Activated CD4-positive, alpha-beta T cell treated with anti-CD3 and anti-CD28 coated beads for 4 hours (primary cell): ENCODE results near the gene ZC3H12C.
"Not testable (repeated sequence)": the region's sequence is repeated elsewhere in the genome, so short reads cannot be mapped to it uniquely, and the experiment has no call there.

Experiments used
- DNase-seq, 2 donors: peaks; one replicate each; pipeline ENCODE4 v3.0.0-alpha.2; 2020

Gene ZC3H12C

DNA sequence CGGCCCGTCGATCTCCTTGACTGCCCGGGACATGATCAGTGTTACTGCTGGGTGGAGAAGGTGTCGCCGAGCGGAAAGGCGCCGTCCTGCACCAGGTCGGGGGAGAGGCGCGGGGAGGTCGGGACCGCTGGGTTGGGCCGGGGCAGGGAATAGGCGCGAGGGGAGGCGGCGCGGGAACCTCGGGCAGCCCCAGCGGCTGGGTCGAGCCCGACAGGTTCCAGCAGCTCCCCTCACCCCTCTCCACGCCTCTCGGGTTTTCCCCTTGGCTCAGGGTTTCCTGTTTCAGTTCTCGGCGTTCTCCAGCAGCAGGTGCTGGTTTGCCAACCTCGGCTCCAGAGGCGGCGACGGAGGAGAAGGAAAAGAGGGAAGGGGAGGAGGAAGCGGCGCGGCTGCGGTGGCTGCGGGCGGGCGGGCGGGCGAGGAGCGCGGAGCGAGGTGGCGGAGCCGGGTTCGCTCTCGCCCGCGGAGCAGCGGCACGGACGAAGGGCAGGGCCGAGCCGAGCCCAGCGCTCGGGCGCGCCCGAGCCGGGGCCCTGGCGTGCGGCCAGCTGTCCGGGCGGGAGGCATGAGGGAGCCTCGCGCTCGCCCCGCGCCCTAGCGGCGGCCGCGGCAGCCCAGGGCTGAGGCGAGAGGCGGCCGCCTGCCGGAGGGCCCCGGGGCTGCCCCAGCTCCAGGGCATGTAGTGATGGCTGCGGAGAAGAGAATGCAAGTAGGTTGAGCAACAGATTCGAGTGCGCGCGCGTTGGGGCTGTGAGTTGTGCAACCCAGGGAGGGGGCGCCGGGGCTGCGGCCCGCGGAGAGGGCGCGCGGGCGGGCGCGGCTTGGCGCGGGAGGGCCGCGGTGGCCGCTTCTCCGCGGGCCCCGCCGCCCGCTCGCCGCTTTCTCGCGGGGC lies at the start of gene ZC3H12C:
Gene ZC3H12C (plus strand): TSS at position 878 of the 892 bp plus-strand sequence. CDS start 20 bp downstream, outside the sequence.
- no peak for DNase-seq

DNA sequence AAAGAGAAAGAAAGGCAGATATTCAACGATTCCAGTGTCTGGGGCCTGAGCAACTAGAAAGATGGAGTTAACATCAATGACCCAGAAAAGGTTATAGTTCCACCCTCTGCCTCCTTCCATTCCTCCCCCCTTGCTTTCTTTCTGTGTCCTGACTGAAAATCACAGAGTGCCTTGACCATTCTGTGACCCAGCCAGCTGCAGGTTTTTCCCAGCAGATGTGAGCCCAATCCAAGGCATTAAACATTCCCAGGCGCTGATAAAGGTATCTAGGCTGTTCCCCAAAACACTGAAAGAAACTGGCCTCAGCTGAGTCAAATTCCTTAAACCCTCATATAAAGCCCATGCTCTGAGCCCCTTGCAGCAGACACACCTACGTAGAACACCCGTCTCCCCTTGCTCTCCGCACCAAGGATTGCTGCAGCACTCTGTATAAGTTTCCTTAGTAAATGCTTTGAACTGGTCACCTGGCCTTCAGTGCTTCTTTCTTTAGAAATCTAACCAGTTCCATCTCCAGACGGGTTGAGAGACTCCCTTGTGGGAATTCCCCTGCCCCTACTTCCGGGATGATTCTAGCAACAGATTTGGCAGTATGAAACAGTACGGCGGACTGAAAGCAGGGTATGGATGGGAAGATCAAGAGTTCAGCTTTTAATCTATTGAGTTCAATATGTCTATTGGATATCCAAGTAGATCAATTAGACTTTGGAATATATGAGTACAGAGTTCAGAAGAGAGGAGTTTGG lies 48.8 kb upstream of the ZC3H12C start:
- no peak for DNase-seq

DNA sequence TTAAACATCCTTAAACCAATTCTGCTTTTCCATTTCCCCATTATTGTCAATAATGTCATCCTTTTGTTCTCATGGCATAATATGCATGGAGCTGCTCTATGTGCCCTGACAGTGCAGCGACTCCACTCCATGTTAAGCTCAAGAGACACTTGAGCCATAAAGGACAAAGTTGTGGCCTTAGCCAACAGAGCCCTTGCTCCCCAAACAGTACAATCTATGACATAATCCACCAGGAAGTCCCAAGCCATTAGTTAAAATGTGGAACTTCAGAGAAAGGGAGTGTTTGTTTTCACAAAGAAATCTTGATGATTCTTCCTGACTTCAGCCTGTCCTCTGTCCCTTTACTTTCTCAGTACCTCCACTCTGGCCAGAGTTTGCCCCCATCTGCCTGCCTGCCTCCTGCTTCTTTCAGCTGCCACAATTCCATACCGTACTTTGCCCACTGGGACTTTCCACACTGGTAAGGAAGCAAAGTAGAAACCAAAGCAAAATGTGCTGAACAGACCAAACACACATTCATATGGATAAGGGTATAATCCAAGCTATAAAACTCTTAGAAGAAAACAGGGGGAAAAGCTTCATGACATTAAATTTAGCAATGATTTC lies 46.3 kb upstream of the ZC3H12C start:
- DNase-seq: no peak

DNA sequence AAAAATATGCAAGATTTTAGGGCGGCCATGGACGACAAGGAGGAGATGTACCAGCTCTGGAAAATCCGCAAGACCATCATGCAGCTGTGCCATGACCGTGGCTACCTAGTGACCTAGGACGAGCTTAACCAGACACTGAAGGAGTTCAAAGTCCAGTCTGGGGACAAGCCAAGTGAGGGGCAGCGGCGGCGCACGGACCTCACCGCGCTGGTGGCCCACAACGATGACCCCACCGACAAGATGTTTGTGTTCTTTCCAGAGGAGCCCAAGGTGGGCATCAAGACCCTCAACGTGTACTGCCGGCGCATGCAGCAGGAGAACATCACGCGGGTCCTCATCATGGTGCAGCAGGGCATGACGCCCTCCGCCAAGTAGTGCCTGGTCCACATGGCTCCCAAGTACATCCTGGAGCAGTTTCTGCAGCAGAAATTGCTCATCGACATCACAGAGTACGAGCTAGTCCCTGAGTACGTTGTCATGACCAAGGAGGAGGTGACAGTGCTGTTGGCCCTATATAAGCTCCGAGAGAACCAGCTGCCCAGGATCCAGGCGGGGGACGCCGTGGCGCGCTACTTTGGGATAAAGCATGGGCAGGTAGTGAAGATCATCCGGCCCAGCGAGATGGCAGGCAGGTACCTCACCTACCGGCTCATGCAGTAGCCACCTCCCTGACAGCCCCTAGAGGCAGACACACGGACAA lies 43.5 kb upstream of the ZC3H12C start:
- DNase-seq: no peak

DNA sequence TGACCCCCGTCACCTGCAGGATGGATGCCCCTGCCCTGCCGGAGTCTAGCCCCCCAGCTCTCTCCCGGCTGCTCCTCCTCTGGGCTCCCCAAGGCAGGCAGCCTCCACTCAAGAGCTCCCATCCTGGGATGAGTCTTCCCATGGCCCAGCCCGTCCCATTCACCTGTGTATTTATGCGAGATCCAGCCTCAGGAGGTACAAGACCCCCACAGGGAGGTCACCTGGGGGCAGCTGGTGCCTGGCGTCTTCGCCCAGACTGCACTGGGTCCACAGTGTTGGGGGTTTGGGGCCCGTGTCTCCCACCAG lies 43.0 kb upstream of the ZC3H12C start:
- no peak for DNase-seq

DNA sequence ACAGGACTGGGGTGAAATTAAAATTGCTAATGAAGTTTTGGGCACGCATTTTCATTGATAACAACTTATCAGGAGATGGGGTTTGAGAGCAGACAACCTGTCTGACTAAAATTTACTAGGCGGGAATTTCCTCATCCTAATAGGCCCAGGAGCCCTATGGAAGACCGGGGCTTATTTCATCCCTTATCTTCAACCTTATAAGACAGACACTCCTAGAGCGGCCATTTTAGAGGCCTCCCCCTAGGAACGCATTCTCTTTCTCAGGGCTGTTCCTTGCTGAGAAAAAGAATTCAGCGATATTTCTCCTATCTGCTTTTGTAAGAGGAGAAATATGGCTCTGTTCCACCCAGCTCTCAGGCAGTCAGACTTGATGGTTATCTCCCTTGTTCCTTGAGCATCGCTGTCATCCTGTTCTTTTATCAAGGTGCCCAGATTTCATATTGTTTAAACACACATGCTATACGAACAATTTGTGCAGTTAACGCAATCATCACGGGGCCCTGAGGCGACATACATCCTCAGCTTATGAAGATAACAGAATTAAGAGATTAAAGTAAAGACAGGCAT lies 39.3 kb upstream of the ZC3H12C start:
- no peak for DNase-seq

DNA sequence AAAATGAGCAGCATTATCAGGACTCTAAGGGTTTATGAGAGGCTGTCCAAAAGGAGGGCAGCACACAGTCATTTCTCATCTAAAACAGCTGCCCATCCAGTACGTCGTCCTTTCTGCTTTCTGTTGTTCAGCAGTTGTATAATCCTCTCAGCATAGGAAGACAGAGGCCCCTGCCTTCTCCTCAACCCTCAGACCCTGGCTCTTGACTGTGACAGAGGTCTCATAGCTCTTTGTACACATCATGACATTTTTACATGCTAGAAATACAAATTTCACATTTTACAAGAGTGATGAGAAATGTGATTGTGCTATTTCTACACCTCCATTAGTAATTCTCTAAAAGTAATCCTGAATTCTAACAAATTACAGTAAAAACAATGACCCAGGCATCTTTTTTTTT lies 36.2 kb upstream of the ZC3H12C start:
- DNase-seq: no peak

DNA sequence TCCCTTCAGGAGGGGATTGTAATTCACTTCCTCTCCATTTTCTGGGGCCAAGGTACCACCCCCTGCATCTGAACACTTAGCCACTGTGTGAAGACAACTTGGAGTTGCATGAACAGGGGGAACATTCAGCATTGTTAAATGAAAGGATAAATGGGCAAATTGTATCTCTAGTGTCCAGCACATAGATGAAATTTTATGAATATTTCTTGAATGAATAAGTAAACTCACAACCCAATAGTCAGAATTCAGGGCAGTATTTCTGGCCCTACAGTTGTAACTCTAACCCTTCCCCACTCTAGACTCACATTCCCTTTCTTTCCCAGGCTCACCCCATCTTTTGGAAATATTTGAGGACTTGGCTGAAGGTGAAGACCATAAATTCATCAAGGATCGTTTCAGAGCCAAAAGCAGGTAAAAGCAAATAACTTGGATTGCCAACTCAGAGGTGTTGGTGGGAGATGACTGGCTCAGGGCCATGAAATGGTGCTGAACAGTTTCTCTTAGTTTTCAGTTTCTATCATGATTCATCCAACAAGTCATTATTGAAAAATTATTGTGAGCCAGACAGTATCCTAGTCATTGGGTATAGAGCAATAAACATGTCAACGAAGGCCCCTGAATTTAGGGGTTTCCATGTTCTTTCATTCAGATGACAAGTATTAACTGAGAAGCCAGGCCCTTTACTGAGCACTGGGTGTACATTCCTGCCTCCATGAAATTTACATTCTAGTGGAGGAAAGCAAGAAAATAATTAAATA lies 33.3 kb upstream of the ZC3H12C start:
- no peak for DNase-seq

DNA sequence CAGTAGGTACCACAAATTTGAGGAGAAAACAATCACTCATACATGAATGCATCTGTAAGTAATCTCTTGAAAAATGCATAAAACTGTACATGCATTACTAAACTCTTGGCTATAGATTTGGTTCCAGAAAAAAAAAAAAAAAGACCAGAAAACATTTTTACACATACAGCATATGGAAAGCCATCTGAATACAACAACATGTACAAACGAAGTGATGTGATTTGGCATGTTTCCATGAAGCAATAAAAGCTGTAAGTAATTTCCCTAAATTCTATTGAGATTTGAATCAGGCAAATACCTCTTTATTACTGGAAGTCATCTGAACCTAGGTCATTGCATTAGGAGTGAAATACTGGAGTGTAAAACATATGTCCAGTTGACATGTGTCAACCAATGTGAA lies 31.9 kb upstream of the ZC3H12C start:
- DNase-seq: no peak

DNA sequence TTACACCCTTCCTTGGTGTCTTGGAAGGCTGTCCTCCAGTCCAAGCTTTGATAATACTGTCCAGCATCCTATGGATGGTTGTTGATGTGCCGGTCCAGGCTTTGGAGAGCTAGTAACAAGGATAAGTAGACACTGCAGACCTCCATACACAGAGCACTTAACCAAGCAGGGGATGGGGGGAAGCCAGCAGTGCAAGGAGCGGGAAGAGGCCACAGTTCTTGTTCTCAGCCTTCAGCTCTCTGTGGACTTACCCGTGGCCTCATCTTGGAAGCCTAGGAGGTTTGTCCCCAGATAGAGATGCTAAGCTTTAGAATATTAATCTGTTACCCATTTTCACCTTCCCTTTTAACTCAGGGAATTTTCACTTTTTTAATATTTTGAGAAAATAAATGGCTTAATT lies 30.9 kb upstream of the ZC3H12C start:
- no peak for DNase-seq

DNA sequence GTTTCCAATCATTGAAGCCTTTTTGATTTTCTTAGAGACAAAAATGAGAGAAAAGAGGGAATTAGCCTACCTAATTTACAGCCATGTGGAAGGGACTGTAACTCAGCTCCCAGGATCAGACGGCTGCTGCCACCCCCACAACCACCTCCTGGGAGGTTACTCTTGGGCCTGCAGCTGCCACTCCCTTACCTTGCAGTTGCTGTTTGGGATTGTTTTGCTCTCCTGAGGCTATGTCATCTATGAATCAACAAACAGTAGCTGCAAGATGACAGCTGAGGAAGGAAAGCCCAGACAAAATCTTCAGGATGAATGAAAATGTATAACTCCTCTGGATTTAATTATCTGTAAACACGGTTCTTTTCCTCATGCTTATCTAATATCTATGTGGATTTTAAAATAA lies 28.0 kb upstream of the ZC3H12C start:
- no peak for DNase-seq

DNA sequence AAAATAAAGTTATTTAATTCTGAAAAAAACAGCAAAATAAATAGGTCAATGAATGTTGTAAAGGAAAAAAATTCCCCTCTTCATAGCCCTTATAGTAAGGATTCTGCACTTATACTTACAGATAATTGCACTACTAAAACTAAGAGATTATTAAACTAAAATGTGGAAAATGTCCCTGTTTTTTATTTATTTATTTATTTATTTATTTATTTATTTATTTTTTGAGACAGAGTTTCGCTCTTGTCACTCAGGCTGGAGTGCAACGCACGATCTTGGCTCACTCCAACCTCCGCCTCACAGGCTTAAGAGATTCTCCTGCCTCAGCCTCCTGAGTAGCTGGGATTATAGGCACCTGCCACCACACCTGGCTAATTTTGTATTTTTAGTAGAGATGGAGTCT lies 25.2 kb upstream of the ZC3H12C start:
- DNase-seq: not testable (repeated sequence)

DNA sequence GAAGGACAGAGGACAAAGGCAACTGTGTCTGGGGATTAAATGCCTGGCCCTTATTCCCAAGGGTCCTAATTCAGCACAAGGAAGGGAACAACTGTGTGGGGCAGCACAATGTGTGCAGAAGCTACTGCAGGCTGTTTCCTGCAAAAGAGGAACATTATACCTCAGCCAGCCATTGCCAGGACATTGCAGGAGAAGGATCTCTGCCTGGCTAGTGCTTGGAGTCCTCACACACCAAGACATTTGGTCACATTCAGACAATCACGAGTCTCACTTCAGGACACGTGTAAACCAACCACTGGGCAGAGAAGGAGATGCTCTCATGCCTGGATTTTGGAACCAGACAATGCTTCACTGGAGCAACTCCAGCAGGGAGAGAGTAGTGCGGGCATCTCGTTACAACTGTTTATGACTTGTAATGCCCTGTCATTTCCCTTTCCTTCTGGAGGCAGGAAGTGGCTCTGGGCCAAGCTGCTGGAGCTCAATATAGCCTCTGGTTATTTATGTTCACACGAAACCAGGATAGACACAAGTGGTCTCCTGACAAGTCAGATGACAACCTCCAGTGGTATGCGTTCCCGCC lies 23.9 kb upstream of the ZC3H12C start:
- no peak for DNase-seq

DNA sequence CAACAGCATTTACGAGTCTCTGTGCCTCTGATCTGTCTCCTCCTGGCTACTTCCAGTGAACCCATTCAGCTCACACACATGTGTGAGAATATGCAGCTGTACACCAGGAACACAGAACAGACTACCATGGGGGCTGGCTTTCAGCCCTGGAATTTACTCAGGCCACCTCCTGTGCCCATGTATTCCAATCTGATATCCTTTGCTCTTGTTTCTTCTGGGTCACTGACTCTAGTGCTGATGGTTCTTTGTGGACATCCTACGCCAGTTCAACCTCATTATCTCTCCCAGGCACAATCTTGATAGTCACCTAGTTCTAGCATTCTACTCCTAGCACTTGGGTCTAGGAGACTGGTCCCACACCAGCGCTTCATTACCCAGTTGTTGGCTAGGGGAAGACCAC lies 23.0 kb upstream of the ZC3H12C start:
- DNase-seq: no peak

DNA sequence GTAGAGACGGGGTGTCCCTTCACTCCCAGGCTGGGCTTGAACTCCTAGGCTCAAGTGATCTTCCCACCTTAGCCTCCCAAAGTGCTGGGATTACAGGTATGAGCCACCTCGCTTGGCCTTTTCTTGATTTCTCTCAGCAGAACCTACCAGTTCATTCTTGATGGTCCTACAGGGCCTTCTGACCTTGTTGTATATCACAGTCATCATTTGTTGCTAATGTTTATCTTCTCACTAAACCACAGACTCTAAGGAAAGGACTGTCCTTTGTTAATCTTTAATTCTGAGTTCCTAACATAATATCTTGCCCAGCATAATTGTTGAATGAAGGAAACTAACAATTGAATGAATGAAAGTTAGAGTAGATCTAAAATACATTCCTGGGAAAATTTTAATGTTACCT lies 22.0 kb upstream of the ZC3H12C start:
- no peak for DNase-seq

DNA sequence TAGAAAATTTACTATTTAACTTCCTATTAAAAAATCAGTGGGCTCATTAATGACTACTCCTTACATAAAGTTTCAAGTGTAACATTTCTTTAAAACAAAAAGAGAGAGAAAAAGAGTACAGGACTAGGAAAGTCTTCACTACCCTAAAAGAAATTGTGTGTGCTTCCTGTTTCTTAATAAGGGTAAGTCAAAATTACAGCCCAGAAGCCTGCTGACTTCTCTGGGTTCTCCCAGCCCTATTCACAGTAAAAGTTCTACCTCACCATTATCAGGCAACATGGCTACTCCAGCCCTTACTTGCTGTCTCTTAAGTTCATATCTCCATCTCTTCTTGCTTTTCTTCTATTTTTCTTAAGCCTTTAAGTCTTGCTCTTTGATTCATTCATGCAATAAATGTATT lies 20.3 kb upstream of the ZC3H12C start:
- DNase-seq: no peak

DNA sequence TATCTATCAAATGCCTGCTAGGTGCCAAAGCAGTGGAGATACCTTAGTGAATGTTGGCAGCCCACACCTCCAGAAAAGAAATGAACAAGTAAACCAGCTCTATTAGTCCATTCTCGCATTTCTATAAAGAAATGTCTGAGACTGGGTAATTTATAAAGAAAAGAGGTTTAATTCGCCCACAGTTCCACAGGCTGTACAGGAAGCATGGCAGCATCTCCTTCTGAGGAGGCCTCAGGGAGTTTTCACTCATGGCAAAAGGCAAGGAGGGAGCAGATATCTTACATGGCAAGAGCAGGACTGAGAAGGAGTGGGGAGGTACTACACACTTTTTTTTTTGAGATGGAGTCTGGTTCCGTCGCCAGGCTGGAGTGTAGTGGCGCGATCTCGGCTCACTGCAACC lies 18.7 kb upstream of the ZC3H12C start:
- DNase-seq: no peak

DNA sequence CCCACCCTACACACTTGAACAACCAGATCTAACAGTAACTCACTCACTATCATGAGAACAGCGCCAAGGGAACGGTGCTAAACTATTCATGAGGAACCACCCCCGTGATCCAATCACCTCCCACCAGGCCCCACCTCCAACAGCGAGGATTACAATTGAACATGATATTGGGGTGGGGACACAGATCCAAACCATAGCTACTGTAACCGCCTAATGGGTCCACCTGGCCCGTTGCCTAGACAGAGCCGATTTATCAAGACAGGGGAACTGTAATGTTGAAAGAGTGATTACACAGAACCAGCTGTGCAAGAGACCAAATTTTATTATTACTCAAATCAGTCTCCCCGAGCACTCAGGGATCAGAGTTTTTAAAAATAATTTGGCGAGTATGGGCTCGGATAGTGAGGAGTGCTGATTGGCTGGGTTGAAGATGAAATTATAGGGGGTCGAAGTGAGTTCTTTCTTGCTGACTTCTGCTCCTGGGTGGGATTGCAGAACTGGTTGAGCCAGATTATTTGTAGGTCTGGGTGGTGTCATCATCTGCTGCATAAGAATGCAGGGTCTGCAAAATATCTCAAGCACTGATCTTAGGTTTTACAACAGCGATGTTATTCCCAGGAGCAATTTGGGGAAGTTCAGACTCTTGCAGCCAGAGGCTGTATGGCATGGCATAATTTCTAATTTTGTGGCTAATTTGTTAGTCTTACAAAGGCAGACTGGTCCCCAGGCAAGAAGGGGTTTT lies 17.9 kb upstream of the ZC3H12C start:
- no peak for DNase-seq

DNA sequence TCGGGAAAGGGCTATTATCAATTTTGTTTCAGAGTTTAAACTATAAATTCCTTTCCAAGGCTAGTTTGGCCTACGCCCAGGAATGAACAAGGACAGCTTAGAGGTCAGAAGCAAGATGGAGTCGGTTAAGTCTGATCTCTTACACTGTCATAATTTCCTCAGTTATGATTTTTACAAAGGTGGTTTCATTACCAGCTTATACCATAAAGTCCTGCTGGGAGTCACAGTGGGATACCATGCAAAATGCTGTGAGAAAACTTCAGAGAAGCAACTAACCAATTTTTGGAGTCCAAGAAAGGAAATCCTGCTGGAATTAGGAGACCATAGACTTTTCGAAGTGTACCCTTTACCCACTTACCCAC lies 17.4 kb upstream of the ZC3H12C start:
- DNase-seq: no peak

DNA sequence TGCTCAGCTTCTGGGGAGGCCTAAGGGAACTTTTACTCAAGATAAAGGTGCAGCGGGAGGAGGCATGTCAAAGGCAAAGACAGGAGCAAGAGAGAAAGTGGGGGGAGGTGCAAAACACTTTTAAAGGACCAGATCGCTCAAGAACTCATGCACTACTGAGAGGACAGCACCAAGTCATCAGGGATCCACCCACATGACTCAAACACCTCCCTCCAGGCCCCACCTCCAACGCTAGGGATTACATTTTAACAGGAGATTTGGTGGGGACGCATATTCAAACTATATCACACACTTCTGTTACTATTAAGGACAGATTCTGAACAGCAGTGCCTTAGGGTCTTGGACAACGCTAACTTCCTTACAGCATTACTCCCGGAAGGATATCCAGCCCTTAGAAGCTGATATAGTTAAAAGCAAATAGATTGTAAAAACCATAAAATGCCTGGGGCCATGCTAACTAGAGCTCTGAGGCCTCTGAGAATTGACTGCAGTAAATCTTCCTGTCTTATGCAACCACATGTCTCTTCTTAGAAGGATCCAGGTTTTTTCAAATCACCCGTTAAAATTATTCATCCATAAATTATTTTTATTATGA lies 16.7 kb upstream of the ZC3H12C start:
- DNase-seq: no peak

DNA sequence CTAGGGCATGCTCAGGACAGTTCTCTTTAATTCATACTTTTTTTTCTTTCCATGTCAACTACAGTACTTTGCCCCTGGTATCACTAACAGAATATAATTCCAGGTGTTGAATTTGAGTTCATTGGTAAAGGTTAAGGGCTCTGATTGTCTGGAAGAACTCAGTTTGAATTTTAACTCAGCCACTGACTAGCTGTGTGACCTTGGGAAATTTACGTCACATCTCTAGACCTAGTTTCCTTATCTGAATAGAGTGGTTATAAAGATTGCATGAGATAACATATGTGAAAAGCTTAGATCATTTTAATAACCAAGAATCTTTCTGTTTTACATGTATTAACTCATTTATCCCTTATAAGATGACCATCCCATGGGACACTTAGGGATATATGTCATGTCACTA lies 15.8 kb upstream of the ZC3H12C start:
- no peak for DNase-seq
